GM12801 (cell line): ENCODE results near the gene KRT40.

Source experiments
- CTCF ChIP-seq: IDR thresholded peaks from one replicate; pipeline ENCODE4 v1.5.1; 2011; ENCODE audit warnings: control low read depth; ENCODE audit not compliant: insufficient read length; ENCODE audit errors: extremely low read depth

Gene KRT40

GRCh38 chr17:40942553-40942952 is 41.6 kb downstream of the KRT40 start:
- no peak for TF ChIP-seq CTCF

- no peak for TF ChIP-seq CTCF
These were observed 43.9 kb downstream of the KRT40 start for GRCh38 chr17:40940266-40940665.

- TF ChIP-seq CTCF = no peak
These were observed 45.1 kb downstream of the KRT40 start for GRCh38 chr17:40938981-40939380.

GRCh38 chr17:40937384-40937819 is 46.7 kb downstream of the KRT40 start, which contains the start of gene KRT23:
Gene KRT23, minus strand, starts transcription at chr17:40937646. Its CDS starts 1,043 bp downstream, at chr17:40936603.
- no peak for TF ChIP-seq CTCF

GRCh38 chr17:40936976-40937375 is 47.1 kb downstream of the KRT40 start:
- no peak for TF ChIP-seq CTCF

GRCh38 chr17:40936437-40936971 is 47.6 kb downstream of the KRT40 start:
- TF ChIP-seq CTCF = no peak

- no peak for TF ChIP-seq CTCF
These were observed 48.5 kb downstream of the KRT40 start for GRCh38 chr17:40935624-40936023.

- no peak for TF ChIP-seq CTCF
These were observed 51.5 kb downstream of the KRT40 start for GRCh38 chr17:40932608-40933007.
